HepG2 (cell line): ENCODE data around the gene TIFAB. TPM values are rescaled to one million over a fixed set of nuclear protein-coding genes. Genes with fewer than 3 reads are reported as not detected.

Source experiments
- AHR ChIP-seq: IDR thresholded peaks from 2 replicates; pipeline ENCODE4 v1.6.1; 2018; ENCODE audit warnings: missing genetic modification reagents, missing compliant biosample characterization
- ATF7 ChIP-seq, 2 experiments: fragments of 450-650 bp in 1 of 2; sonication (generic) in 1 of 2; formaldehyde crosslinking in 1 of 2; IDR thresholded peaks; 2 replicates each; pipeline versions ENCODE4 v1.4.0 to v1.6.1; 2016 to 2020; ENCODE audit warnings: antibody characterized with exemption in 1 of 2, mild to moderate bottlenecking in 1 of 2, missing genetic modification reagents in 1 of 2
- CBX5 ChIP-seq: sonication (generic); formaldehyde crosslinking; IDR thresholded peaks from 2 replicates; pipeline ENCODE4 v1.4.0; 2020; ENCODE audit warnings: missing genetic modification reagents, borderline replicate concordance
- CSRNP1 ChIP-seq: sonication (generic); formaldehyde crosslinking; IDR thresholded peaks from 2 replicates; pipeline ENCODE4 v1.8.1; 2023; ENCODE audit warnings: mild to moderate bottlenecking, missing genetic modification reagents
- HES4 ChIP-seq: sonication (generic); formaldehyde crosslinking; IDR thresholded peaks from 2 replicates; pipeline ENCODE4 v1.9.0; 2021; ENCODE audit warnings: mild to moderate bottlenecking, missing genetic modification reagents, borderline replicate concordance
- HOMEZ ChIP-seq: IDR thresholded peaks from 2 replicates; pipeline ENCODE4 v1.6.1; 2016; ENCODE audit warnings: low read depth
- KLF16 ChIP-seq, 2 experiments: sonication (generic) in 1 of 2; formaldehyde crosslinking in 1 of 2; IDR thresholded peaks; 2 replicates each; pipeline versions ENCODE4 v1.6.1 to v1.8.0; 2016 to 2023; ENCODE audit warnings: missing genetic modification reagents in 2 of 2, missing compliant biosample characterization in 1 of 2
- MAF1 ChIP-seq: sonication (generic); formaldehyde crosslinking; IDR thresholded peaks from 2 replicates; pipeline ENCODE4 v1.5.0; 2020; ENCODE audit warnings: missing genetic modification reagents, borderline replicate concordance
- MEIS1 ChIP-seq: sonication (generic); formaldehyde crosslinking; IDR thresholded peaks from 2 replicates; pipeline ENCODE4 v1.9.0; 2021; ENCODE audit warnings: mild to moderate bottlenecking, missing genetic modification reagents, moderate library complexity, borderline replicate concordance
- SIX1 ChIP-seq: sonication (generic); formaldehyde crosslinking; IDR thresholded peaks from 2 replicates; pipeline ENCODE4 v1.4.0; 2020; ENCODE audit warnings: missing genetic modification reagents, borderline replicate concordance
- SNAPC4 ChIP-seq: sonication (generic); formaldehyde crosslinking; IDR thresholded peaks from 2 replicates; pipeline ENCODE4 v1.4.0; 2020; ENCODE audit warnings: mild to moderate bottlenecking, missing genetic modification reagents
- SNAPC5 ChIP-seq: sonication (generic); formaldehyde crosslinking; IDR thresholded peaks from 2 replicates; pipeline ENCODE4 v1.8.1; 2023; ENCODE audit warnings: mild to moderate bottlenecking, missing genetic modification reagents, borderline replicate concordance
- ZBTB3 ChIP-seq: sonication (generic); formaldehyde crosslinking; IDR thresholded peaks from 2 replicates; pipeline ENCODE4 v1.4.0; 2020; ENCODE audit warnings: low read depth, mild to moderate bottlenecking, moderate library complexity, missing genetic modification reagents, borderline replicate concordance
- ZFX ChIP-seq: sonication (generic); formaldehyde crosslinking; IDR thresholded peaks from 2 replicates; pipeline ENCODE4 v1.4.0; 2020; ENCODE audit warnings: mild to moderate bottlenecking, low read depth, missing genetic modification reagents, moderate library complexity
- ZNF256 ChIP-seq: sonication (generic); formaldehyde crosslinking; conservative IDR thresholded peaks from 2 replicates; pipeline ENCODE4 v1.4.0; 2020; ENCODE audit warnings: missing genetic modification reagents
- ZNF292 ChIP-seq: sonication (generic); formaldehyde crosslinking; IDR thresholded peaks from 2 replicates; pipeline ENCODE4 v1.8.1; 2022; ENCODE audit warnings: mild to moderate bottlenecking, low read depth, missing genetic modification reagents, borderline replicate concordance
- ZNF543 ChIP-seq: sonication (generic); formaldehyde crosslinking; IDR thresholded peaks from 2 replicates; pipeline ENCODE4 v1.4.0; 2020; ENCODE audit warnings: mild to moderate bottlenecking, missing genetic modification reagents
- ZUFSP ChIP-seq: sonication (generic); formaldehyde crosslinking; IDR thresholded peaks from 2 replicates; pipeline ENCODE4 v1.9.0; 2021; ENCODE audit warnings: missing genetic modification reagents, mild to moderate bottlenecking, borderline replicate concordance
- polyA plus RNA-seq, 8 experiments: library from polyadenylated mRNA; depleted of rRNA in 3 of 8; stranded (reverse) in 7 of 8; unstranded in 1 of 8; fragments of >200 nt; fragmentation: Illumina TruSeq in 4 of 8; extraction: Trizol in 4 of 8; gene quantifications; 2 replicates each; pipeline versions ENCODE4 v1.2.1 to v1.2.3, GENCODE V29; 2011 to 2016; ENCODE audit warnings: low read depth in 4 of 8, missing spikeins in 1 of 8, mixed read lengths in 1 of 8; ENCODE audit not compliant: insufficient read depth in 1 of 8
- total RNA-seq, 5 experiments: library from RNA; depleted of rRNA; stranded (reverse); fragments of >200 nt; fragmentation: Illumina TruSeq; extraction: Trizol; gene quantifications; 2 replicates each; pipeline ENCODE4 v1.2.3, GENCODE V29; 2016; ENCODE audit warnings: low read depth in 1 of 5

Gene TIFAB
- total and polyA plus RNA-seq, 2 of the 13 experiments (the other 11 are each of a cell fraction or from before 2014, with no cell fraction given): not detected

DNA sequence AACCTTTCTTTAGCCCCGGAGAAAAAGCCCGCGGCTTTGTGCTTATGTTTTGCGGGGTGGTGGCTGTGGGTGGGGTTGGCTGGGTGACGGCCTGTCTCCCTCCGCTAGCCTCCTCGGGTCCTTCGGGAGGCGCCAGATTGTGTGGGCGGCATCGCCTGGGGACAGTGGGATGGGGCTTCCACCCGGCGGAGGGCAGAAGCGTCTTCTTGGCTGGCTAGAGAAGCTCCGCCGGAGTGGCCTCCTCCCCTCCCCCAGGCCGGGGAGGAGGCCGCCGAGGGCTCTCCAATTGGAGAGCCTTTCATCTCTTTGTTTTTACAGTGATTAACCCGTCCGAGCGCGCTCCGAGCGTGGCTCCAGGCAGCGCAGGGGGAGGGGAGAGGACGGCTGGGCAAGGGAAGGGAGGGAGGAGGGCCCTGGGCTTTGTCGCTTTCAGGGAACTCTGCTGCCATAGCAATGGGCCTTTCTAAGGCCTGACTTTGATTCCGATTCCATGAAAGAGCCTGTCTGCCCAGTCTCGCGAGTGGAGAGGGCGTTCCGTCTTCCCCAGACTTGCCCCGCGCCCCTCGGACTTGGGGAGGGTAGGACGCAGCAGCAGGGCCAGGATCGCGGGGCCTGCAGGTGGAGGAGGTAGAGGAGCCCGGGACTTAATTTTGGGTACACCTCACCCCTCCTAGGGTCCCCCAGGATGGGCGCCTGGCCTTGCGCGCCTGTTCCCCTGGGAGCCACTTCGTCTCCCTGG is 36.7 kb upstream of the TIFAB start (continued):
- TF ChIP-seq SNAPC4 (CRISPR knock-in tag) (no peak), HOMEZ (CRISPR knock-in tag) (no peak), SNAPC5 (CRISPR knock-in tag) (no peak), AHR (CRISPR knock-in tag) (no peak), ATF7 (IDR thresholded peaks at IDR 0.05) (no peak), ATF7 (CRISPR knock-in tag; IDR thresholded peaks at IDR 0.05) (no peak), MAF1 (no peak), CBX5 (CRISPR knock-in tag) (no peak; the same call in 1 of the 2 replicates), KLF16 (CRISPR knock-in tag; IDR thresholded peaks at IDR 0.05) (0 out of 4 replicates have a peak, but pooled peaks of 1 of the 2 experiments have one; percentile 36), ZFX (CRISPR knock-in tag) (0 out of 2 replicates have a peak, but pooled peaks have one; percentile 21), ZNF256 (CRISPR knock-in tag) (no peak), ZNF543 (CRISPR knock-in tag) (no peak), CSRNP1 (CRISPR knock-in tag) (no peak), ZBTB3 (no peak), SIX1 (CRISPR knock-in tag) (no peak), ZUFSP (no peak), MEIS1 (CRISPR knock-in tag) (no peak), ZNF292 (no peak), HES4 (no peak)
